ENCODE data around the gene GRXCR2.

DNA sequence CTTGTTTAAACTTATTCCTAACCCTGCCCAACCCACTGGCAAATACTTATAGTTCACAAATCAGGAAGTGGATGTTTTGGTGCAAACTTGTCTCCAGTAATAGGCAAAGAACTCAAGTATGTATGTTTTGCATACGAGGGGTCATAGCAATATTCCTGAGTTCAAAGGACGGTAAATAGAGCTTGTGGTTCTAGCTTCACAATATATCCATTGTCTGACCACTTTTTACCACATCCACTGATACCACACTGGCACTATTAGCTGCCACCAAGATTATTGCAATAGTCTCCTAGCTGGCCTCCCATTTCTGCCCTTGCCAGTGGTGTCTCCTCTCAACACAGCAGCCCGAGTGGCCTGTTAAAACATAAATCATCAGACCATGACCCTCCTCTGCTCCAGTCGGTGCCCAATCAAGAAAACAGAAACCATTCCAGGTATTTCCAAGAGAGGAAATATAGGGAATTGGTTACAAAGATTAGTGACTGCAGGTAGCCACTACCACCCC is 17.0 kb downstream of the GRXCR2 start:
- TF ChIP-seq, protein P1, sequence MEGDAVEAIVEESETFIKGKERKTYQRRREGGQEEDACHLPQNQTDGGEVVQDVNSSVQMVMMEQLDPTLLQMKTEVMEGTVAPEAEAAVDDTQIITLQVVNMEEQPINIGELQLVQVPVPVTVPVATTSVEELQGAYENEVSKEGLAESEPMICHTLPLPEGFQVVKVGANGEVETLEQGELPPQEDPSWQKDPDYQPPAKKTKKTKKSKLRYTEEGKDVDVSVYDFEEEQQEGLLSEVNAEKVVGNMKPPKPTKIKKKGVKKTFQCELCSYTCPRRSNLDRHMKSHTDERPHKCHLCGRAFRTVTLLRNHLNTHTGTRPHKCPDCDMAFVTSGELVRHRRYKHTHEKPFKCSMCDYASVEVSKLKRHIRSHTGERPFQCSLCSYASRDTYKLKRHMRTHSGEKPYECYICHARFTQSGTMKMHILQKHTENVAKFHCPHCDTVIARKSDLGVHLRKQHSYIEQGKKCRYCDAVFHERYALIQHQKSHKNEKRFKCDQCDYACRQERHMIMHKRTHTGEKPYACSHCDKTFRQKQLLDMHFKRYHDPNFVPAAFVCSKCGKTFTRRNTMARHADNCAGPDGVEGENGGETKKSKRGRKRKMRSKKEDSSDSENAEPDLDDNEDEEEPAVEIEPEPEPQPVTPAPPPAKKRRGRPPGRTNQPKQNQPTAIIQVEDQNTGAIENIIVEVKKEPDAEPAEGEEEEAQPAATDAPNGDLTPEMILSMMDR (optimal IDR thresholded peaks at IDR 0.05 in 1 of 3, IDR thresholded peaks at IDR 0.05 in 1 of 3, conservative IDR thresholded peaks at IDR 0.05 in 1 of 3; ENCODE audit: extremely low read depth in 1 of 3, insufficient read depth in 2 of 3, low read length in 3 of 3): no peak
- no peak for TF ChIP-seq EZH2 (IDR thresholded peaks at IDR 0.05; ENCODE audit: low read length)
